ENCODE results near the gene CIROP. TPM values are rescaled to one million over a fixed set of nuclear protein-coding genes. Genes with fewer than 3 reads are reported as not detected.

CIROP gene
- polyA plus RNA-seq, 2 donors, result 0.01 TPM; not detected in 1

DNA sequence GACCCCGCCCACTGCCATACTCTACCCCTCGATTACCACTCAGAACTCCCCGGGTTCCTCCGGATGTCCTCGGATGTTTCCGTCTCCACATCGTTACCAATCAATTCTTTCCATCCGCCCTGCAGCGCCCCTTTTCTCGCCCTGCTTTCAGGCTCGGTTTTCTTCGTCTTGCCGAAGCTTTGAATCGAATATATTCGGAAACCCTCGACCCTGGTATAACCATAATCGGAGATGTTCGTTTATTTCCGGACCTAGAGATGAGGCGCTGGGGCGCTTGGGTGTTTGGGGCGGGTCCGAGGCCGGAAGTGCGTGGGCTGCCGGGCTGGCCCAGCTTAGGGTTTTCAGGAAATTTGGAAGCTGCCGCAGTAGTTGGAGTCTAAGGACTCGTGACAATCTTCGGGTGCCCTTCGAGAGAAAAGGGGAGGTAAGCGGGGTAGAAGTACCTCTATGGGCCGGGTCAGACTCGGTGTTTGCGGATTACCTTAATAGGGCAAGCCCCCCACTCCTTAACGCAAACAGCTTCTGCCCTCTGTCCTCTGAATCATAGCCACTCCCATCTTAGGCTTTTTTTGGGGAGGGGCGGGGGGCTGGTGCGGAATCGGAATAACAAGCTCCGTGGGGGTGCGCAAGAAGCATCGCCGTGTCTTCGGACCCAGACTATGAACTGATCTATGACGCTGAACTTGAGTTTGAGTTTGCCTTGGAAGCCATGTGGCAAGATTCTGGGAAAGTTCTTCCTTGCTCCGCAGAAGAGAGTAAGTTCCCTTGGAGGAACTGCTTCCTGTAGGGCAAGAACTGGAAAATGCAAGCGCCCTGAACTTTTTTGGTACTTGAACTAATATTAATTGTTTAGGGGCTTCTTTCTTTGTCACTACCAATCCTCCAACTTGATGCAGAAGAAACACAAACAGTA, 9.3 kb downstream of the CIROP start, which contains the start of gene C14orf119:
C14orf119 (plus strand) TSS at position 310 of the 913 bp plus-strand sequence. CDS start 2,154 bp downstream, outside the sequence.
- H3K4me3 ChIP-seq (ENCODE audit: low read depth in 1 of 2, low read length in 2 of 2), result peak within 1 kb of the TSS; percentile 92
- WGBS, 2 donors, result 0% methylated on average over 46 of the region's 46 CpGs
- H3K36me3 ChIP-seq (ENCODE audit: control insufficient read depth in 2 of 2, insufficient read depth in 2 of 2, low read length in 1 of 2), result peaks cover 0 to 7% of the 10 kb centered on the region in 2 donors
- H3K27ac ChIP-seq (ENCODE audit: low read depth in 2 of 2, low read length in 1 of 2), result peak within 1 kb of the TSS; percentile 100
- H3K4me1 ChIP-seq (ENCODE audit: control insufficient read depth in 2 of 2, insufficient read depth in 2 of 2, low read length in 1 of 2), result peaks cover 0 to 2% of the 10 kb centered on the region in 2 donors
- no peaks in the 10 kb centered on the region for H3K9me3 ChIP-seq (ENCODE audit: control insufficient read depth in 2 of 2, insufficient read depth in 1 of 2, low read depth in 1 of 2, low read length in 1 of 2)
- no peaks in the 10 kb centered on the region for H3K27me3 ChIP-seq (ENCODE audit: control insufficient read depth in 1 of 2, insufficient read depth in 2 of 2, low read length in 2 of 2)

DNA sequence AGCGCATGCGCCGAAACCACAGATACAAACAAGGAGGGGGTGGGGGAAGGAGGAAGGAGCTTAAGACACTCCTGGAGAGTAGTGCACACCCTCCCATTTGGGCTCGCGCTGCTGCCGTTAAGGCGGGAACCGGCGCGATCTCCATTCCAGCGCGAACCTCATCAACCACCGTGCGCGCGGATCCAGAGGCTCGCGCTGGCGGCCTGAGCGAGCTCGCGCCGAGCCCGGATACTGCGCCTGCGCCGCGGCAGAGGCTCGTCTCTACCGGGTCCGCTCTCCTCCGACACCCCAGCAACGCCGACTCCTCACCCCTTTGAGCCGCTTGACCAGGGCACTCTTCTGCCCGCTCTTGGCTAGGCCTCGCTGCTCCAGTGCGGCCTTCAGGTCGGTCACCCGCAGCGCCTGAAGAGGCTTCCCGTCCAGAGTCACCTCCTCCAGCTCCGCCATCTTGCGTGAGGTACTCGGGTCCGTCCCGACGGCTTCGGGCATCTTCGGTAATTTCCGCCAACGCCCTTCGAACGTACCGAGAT, 10.1 kb downstream of the CIROP start, which contains the start of gene ACIN1:
ACIN1 (minus strand) TSS at position 471 of the 530 bp plus-strand sequence; CDS start at position 447, 24 bp downstream.
- peaks cover 6 to 10% of the 10 kb centered on the region in 2 donors for H3K36me3 ChIP-seq (ENCODE audit: control insufficient read depth in 2 of 2, insufficient read depth in 2 of 2, low read length in 1 of 2)
- H3K27ac ChIP-seq (ENCODE audit: low read depth in 2 of 2, low read length in 1 of 2), result peak within 1 kb of the TSS; percentile 100
- H3K27me3 ChIP-seq (ENCODE audit: control insufficient read depth in 1 of 2, insufficient read depth in 2 of 2, low read length in 2 of 2), result no peaks in the 10 kb centered on the region
- H3K4me1 ChIP-seq (ENCODE audit: control insufficient read depth in 2 of 2, insufficient read depth in 2 of 2, low read length in 1 of 2), result peaks cover 0 to 2% of the 10 kb centered on the region in 2 donors
- H3K9me3 ChIP-seq (ENCODE audit: control insufficient read depth in 2 of 2, insufficient read depth in 1 of 2, low read depth in 1 of 2, low read length in 1 of 2), result no peaks in the 10 kb centered on the region
- WGBS, 2 donors, result 0% methylated on average over 55 of the region's 55 CpGs
- H3K4me3 ChIP-seq (ENCODE audit: low read depth in 1 of 2, low read length in 2 of 2), result peak within 1 kb of the TSS; percentile 92

DNA sequence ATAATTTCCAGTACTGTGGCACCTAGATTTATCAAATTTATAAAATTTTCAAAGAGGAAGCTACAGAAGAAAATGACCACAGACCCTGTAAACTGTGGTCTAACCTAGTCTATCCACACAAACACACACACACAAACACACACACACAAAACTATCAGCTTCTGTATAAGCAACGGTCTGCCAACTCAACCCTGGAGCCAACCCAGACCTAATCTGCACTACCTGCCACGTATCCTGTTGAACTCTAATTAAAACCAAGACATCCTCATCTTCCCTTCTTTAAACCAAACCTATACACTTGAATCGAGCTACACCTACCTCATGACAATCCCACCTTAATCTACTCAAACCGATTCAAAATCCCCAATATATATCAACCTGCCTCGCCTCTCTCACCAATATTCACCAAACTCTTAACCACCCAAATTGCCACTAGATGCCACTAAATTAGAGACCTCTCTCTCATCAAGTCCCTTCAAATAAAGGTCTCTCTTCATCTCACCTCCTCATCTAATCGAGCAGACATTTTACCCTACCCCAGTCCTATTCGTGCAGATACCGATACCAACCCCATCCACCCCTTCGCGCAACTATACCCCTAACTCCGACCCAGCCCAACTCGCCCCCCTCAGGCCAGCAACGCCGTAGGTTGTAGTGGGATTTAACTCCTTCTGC, 10.7 kb downstream of the CIROP start:
- 1 to 2% methylated on average over 14 of the region's 14 CpGs for WGBS, 2 donors
- peaks cover 0 to 2% of the 10 kb centered on the region in 2 donors for H3K4me1 ChIP-seq (ENCODE audit: control insufficient read depth in 2 of 2, insufficient read depth in 2 of 2, low read length in 1 of 2)
- peak overlapping the region; percentile 92 for H3K4me3 ChIP-seq (ENCODE audit: low read depth in 1 of 2, low read length in 2 of 2)
- no peaks in the 10 kb centered on the region for H3K9me3 ChIP-seq (ENCODE audit: control insufficient read depth in 2 of 2, insufficient read depth in 1 of 2, low read depth in 1 of 2, low read length in 1 of 2)
- peaks cover 10 to 11% of the 10 kb centered on the region in 2 donors for H3K36me3 ChIP-seq (ENCODE audit: control insufficient read depth in 2 of 2, insufficient read depth in 2 of 2, low read length in 1 of 2)
- peak overlapping the region; percentile 100 for H3K27ac ChIP-seq (ENCODE audit: low read depth in 2 of 2, low read length in 1 of 2)
- H3K27me3 ChIP-seq (ENCODE audit: control insufficient read depth in 1 of 2, insufficient read depth in 2 of 2, low read length in 2 of 2), result no peaks in the 10 kb centered on the region

DNA sequence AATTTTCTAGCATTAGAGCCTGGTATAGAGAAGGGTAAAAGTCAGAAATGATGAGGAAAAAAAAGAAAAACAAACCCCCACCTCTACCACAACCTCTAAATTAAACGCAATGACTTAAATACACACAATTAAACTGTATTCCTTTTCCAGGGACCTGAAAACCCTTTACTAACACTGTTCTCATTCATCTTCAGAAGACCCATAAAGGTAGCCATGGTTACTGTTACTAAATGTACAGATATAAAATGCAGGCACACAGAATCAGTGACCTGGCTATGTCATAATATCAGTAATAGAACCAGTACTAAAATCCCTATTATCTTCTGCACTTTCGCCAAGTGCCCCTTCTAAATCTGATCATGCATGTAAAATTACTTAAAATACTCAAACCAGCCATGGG, 11.3 kb downstream of the CIROP start:
- Histone ChIP-seq H3K36me3 (ENCODE audit: control insufficient read depth in 2 of 2, insufficient read depth in 2 of 2, low read length in 1 of 2) (peaks cover 9 to 10% of the 10 kb centered on the region in 2 donors), H3K4me3 (ENCODE audit: low read depth in 1 of 2, low read length in 2 of 2) (peak overlapping the region in 1 of 2 donors; percentile 92), H3K9me3 (ENCODE audit: control insufficient read depth in 2 of 2, insufficient read depth in 1 of 2, low read depth in 1 of 2, low read length in 1 of 2) (no peaks in the 10 kb centered on the region), H3K27me3 (ENCODE audit: control insufficient read depth in 1 of 2, insufficient read depth in 2 of 2, low read length in 2 of 2) (no peaks in the 10 kb centered on the region), H3K4me1 (ENCODE audit: control insufficient read depth in 2 of 2, insufficient read depth in 2 of 2, low read length in 1 of 2) (peaks cover 0 to 2% of the 10 kb centered on the region in 2 donors), H3K27ac (ENCODE audit: low read depth in 2 of 2, low read length in 1 of 2) (no peak overlapping the region)
- 77 to 82% methylated on average over 2 of the region's 2 CpGs for WGBS, 2 donors

DNA sequence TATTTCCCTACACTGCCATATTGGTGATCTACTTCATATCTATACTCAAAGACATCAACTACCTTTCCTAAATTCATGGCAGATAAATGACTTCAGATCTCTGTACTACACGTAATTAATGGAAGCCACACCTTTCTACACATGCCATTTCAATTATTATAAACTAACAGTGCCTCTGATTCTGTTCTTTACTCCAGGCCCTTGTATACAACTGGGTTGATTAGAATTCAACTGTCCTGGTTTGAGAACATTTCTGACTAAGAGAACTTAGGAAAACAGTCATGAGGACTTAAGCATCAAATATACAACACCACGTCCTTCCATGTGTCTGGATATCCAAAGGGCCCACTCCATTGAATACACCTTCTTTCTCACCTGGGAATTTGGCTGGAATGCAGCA, 11.7 kb downstream of the CIROP start:
- H3K27me3 ChIP-seq (ENCODE audit: control insufficient read depth in 1 of 2, insufficient read depth in 2 of 2, low read length in 2 of 2), result no peaks in the 10 kb centered on the region
- WGBS, 2 donors, result 55 to 61% methylated on average over 2 of the region's 2 CpGs
- H3K4me1 ChIP-seq (ENCODE audit: control insufficient read depth in 2 of 2, insufficient read depth in 2 of 2, low read length in 1 of 2), result peaks cover 0 to 2% of the 10 kb centered on the region in 2 donors
- H3K4me3 ChIP-seq (ENCODE audit: low read depth in 1 of 2, low read length in 2 of 2), result peak overlapping the region in 1 of 2 donors; percentile 92
- H3K36me3 ChIP-seq (ENCODE audit: control insufficient read depth in 2 of 2, insufficient read depth in 2 of 2, low read length in 1 of 2), result peaks cover 7 to 10% of the 10 kb centered on the region in 2 donors
- no peak overlapping the region for H3K27ac ChIP-seq (ENCODE audit: low read depth in 2 of 2, low read length in 1 of 2)
- no peaks in the 10 kb centered on the region for H3K9me3 ChIP-seq (ENCODE audit: control insufficient read depth in 2 of 2, insufficient read depth in 1 of 2, low read depth in 1 of 2, low read length in 1 of 2)

DNA sequence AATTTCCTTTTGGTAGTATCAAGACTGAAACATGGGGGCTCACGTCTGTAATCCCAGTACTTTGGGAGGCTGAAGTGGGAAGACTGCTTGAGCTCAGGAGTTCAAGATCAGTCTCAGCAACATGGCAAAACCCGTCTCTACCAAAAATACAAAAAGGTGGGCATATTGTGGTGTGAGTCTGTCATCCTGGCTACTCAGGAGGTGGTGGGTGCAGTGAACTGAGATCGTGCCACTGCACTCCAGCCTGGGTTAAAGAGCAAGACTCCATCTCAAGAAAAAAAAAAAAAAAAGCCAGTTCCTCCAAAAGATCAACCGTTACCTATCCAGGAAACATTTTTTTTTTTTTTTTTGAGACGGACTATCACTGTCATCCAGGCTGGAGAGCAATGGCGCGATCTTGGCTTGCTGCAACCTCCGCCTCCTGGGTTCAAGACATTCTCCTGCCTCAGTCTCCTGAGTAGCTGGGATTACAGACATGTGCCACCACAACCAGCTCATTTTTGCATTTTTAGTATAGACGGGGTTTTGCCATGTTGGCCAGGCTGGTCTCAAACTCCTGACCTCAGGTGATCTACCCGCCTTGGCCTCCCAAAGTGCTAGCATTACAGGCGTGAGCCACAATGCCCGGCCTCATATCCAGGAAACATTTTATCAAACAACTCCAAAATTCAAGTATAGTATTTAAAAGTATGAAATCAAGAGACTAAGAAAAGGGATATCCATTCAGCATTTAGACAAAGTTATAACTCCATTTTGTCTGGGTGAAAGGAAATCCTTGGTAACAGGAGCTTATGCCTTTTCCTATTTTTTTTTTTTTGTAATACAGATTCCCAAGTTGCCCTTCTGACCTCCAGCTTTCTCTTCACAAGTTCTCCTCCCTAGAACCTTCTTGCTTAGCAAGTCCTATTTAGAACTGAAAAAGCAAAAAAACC, 13.2 kb downstream of the CIROP start:
- Histone ChIP-seq H3K4me3 (ENCODE audit: low read depth in 1 of 2, low read length in 2 of 2) (no peak overlapping the region), H3K27me3 (ENCODE audit: control insufficient read depth in 1 of 2, insufficient read depth in 2 of 2, low read length in 2 of 2) (no peaks in the 10 kb centered on the region), H3K4me1 (ENCODE audit: control insufficient read depth in 2 of 2, insufficient read depth in 2 of 2, low read length in 1 of 2) (peaks cover 0 to 2% of the 10 kb centered on the region in 2 donors), H3K36me3 (ENCODE audit: control insufficient read depth in 2 of 2, insufficient read depth in 2 of 2, low read length in 1 of 2) (peaks cover 5 to 10% of the 10 kb centered on the region in 2 donors), H3K27ac (ENCODE audit: low read depth in 2 of 2, low read length in 1 of 2) (no peak overlapping the region), H3K9me3 (ENCODE audit: control insufficient read depth in 2 of 2, insufficient read depth in 1 of 2, low read depth in 1 of 2, low read length in 1 of 2) (no peaks in the 10 kb centered on the region)
- 80 to 85% methylated on average over 12 of the region's 12 CpGs for WGBS, 2 donors

DNA sequence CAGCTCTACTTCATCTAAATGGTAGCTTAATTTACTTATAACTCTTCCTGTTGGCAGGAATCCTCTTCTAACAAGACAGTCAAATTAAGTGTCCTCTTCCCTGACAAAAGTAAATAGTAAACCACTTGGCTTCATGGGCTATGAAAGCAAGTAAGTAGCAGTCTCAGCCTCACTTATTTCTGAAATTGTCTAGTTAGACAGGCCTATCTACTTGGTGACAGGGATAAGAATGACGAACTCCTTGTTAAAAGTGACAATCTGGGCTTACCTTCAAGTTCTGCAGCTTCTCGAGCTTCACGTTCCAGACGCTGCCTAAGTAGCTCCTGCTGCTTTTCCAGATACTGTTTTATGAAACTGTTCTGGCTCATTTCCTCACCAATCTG, 14.5 kb downstream of the CIROP start:
- Histone ChIP-seq H3K27me3 (ENCODE audit: control insufficient read depth in 1 of 2, insufficient read depth in 2 of 2, low read length in 2 of 2) (no peaks in the 10 kb centered on the region), H3K36me3 (ENCODE audit: control insufficient read depth in 2 of 2, insufficient read depth in 2 of 2, low read length in 1 of 2) (peaks cover 7 to 15% of the 10 kb centered on the region in 2 donors), H3K4me3 (ENCODE audit: low read depth in 1 of 2, low read length in 2 of 2) (no peak overlapping the region), H3K27ac (ENCODE audit: low read depth in 2 of 2, low read length in 1 of 2) (no peak overlapping the region), H3K9me3 (ENCODE audit: control insufficient read depth in 2 of 2, insufficient read depth in 1 of 2, low read depth in 1 of 2, low read length in 1 of 2) (no peaks in the 10 kb centered on the region), H3K4me1 (ENCODE audit: control insufficient read depth in 2 of 2, insufficient read depth in 2 of 2, low read length in 1 of 2) (no peaks in the 10 kb centered on the region)
- WGBS, 2 donors, result 80 to 81% methylated on average over 4 of the region's 4 CpGs

DNA sequence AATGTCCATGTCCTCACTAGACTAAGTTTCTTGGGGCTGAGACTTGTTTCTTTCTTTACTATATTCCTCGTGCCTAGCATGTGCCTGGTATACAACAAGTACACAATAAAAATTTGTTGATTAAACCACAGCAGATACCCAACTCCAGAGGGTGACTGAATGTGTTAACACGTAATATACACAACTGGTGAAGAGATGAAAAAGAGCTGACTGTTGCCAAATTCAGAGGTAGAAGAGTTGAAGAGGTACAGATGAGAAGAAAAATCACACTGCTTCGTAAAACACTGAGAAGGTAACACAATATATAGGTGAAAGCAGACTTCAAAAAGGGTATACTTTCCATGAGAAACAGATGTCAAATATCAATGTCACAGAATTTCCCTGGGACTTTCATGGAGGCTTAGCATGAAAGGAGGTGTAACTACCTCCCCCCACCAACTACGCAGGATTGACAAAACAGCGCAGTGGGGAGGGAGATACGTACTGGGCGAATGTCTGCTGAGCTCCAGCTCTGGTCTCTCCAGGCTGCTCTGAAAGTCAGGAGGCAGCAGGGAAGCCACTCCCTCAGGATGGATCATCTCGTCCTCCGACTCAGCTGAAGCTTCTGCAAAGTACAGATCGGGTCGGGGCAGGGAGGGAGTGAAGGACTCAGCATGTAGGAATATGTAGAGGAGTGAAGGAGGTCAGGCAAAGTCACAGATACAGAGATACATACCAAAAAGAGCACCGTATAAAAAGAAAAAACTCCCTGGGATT, 15.1 kb downstream of the CIROP start:
- no peaks in the 10 kb centered on the region for H3K27me3 ChIP-seq (ENCODE audit: control insufficient read depth in 1 of 2, insufficient read depth in 2 of 2, low read length in 2 of 2)
- H3K4me3 ChIP-seq (ENCODE audit: low read depth in 1 of 2, low read length in 2 of 2), result no peak overlapping the region
- H3K36me3 ChIP-seq (ENCODE audit: control insufficient read depth in 2 of 2, insufficient read depth in 2 of 2, low read length in 1 of 2), result peaks cover 7 to 15% of the 10 kb centered on the region in 2 donors
- H3K9me3 ChIP-seq (ENCODE audit: control insufficient read depth in 2 of 2, insufficient read depth in 1 of 2, low read depth in 1 of 2, low read length in 1 of 2), result no peaks in the 10 kb centered on the region
- H3K4me1 ChIP-seq (ENCODE audit: control insufficient read depth in 2 of 2, insufficient read depth in 2 of 2, low read length in 1 of 2), result no peaks in the 10 kb centered on the region
- WGBS, 2 donors, result 91 to 92% methylated on average over 12 of the region's 12 CpGs
- H3K27ac ChIP-seq (ENCODE audit: low read depth in 2 of 2, low read length in 1 of 2), result peak overlapping the region in 1 of 2 donors; percentile 13
